ENCODE measurements around the gene BOLA3. TPM values are rescaled to one million over a fixed set of nuclear protein-coding genes. Genes with fewer than 3 reads are reported as not detected.

BOLA3 gene
- polyA plus RNA-seq, 1 donor from 2014 or later = 89.1 TPM

DNA sequence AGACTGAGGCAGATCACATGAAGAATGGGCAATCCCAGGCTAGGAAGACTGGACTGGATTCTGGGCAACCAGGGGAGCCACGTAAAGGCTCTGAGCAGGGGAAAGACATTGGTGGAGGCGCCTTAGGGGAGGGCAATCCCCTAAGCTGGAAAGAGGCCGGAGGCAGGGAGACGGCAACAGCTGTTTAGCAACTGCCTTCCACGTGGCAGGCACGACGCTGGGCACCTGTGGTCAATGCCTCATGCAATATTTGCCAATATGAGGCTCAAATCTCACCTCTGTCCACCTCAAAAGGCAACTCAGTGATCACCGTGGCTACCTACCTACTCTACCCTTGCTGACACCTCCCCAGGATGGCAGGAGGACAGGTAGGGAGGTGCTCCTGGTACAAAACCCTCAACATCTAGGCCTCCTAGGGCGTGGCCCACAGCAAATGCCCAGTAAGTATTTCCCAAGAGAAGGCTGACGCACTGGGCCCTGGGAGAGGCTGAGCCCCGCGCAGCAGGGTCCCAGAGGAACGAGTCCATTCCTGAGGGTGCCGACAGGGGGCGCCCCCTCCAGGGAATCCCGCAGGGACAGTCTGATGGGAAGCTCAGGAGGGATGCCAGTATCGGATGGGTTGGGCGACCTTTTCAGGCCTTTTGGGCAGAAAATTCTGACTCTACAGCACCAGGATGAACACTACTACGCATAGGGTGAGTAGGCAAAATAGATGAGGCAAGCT, 8.9 kb downstream of the BOLA3 start:
- no peaks in the 10 kb centered on the region for H3F3A ChIP-seq (ENCODE audit: insufficient read depth, low read length, poor library complexity, severe bottlenecking)
- H3K9me3 ChIP-seq (ENCODE audit: low read length) = no peaks in the 10 kb centered on the region
- TF ChIP-seq, protein P1, sequence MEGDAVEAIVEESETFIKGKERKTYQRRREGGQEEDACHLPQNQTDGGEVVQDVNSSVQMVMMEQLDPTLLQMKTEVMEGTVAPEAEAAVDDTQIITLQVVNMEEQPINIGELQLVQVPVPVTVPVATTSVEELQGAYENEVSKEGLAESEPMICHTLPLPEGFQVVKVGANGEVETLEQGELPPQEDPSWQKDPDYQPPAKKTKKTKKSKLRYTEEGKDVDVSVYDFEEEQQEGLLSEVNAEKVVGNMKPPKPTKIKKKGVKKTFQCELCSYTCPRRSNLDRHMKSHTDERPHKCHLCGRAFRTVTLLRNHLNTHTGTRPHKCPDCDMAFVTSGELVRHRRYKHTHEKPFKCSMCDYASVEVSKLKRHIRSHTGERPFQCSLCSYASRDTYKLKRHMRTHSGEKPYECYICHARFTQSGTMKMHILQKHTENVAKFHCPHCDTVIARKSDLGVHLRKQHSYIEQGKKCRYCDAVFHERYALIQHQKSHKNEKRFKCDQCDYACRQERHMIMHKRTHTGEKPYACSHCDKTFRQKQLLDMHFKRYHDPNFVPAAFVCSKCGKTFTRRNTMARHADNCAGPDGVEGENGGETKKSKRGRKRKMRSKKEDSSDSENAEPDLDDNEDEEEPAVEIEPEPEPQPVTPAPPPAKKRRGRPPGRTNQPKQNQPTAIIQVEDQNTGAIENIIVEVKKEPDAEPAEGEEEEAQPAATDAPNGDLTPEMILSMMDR (IDR thresholded peaks at IDR 0.05; ENCODE audit: poor library complexity, severe bottlenecking) = no peak
- TF ChIP-seq TAF1 (IDR thresholded peaks at IDR 0.05; ENCODE audit: low read depth) = no peak
- TF ChIP-seq RAD21 (conservative IDR thresholded peaks at IDR 0.05) = no peak
- TF ChIP-seq POLR2AphosphoS5 (IDR thresholded peaks at IDR 0.05) = no peak
- TF ChIP-seq, protein P2, sequence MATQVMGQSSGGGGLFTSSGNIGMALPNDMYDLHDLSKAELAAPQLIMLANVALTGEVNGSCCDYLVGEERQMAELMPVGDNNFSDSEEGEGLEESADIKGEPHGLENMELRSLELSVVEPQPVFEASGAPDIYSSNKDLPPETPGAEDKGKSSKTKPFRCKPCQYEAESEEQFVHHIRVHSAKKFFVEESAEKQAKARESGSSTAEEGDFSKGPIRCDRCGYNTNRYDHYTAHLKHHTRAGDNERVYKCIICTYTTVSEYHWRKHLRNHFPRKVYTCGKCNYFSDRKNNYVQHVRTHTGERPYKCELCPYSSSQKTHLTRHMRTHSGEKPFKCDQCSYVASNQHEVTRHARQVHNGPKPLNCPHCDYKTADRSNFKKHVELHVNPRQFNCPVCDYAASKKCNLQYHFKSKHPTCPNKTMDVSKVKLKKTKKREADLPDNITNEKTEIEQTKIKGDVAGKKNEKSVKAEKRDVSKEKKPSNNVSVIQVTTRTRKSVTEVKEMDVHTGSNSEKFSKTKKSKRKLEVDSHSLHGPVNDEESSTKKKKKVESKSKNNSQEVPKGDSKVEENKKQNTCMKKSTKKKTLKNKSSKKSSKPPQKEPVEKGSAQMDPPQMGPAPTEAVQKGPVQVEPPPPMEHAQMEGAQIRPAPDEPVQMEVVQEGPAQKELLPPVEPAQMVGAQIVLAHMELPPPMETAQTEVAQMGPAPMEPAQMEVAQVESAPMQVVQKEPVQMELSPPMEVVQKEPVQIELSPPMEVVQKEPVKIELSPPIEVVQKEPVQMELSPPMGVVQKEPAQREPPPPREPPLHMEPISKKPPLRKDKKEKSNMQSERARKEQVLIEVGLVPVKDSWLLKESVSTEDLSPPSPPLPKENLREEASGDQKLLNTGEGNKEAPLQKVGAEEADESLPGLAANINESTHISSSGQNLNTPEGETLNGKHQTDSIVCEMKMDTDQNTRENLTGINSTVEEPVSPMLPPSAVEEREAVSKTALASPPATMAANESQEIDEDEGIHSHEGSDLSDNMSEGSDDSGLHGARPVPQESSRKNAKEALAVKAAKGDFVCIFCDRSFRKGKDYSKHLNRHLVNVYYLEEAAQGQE (IDR thresholded peaks at IDR 0.05; ENCODE audit: borderline replicate concordance) = no peak
- no peak for TF ChIP-seq EZH2 (IDR thresholded peaks at IDR 0.05; ENCODE audit: borderline replicate concordance, insufficient read depth, low read length, poor library complexity, severe bottlenecking)
- TF ChIP-seq EP300 (conservative IDR thresholded peaks at IDR 0.05; ENCODE audit: poor library complexity, severe bottlenecking) = no peak
- TF ChIP-seq MXI1 (conservative IDR thresholded peaks at IDR 0.05; ENCODE audit: poor library complexity, severe bottlenecking) = no peak
- TF ChIP-seq SMC3 (conservative IDR thresholded peaks at IDR 0.05; ENCODE audit: poor library complexity) = no peak
- no peak overlapping the region for H2AFZ ChIP-seq (ENCODE audit: low read depth, low read length)
- no peaks in the 10 kb centered on the region for H3K79me2 ChIP-seq (replicated peaks; ENCODE audit: insufficient read depth, low read length)
- no peak overlapping the region for H3K9ac ChIP-seq (ENCODE audit: low read length)
- no peak overlapping the region for H3K4me3 ChIP-seq (ENCODE audit: low read length)
- H3K36me3 ChIP-seq (ENCODE audit: insufficient read depth, low read length) = no peaks in the 10 kb centered on the region
- H3K4me2 ChIP-seq (ENCODE audit: low read length) = no peak overlapping the region
- no peaks in the 10 kb centered on the region for H4K20me1 ChIP-seq (ENCODE audit: insufficient read depth)
- no peak overlapping the region for H3K27ac ChIP-seq (ENCODE audit: low read length)
- no peaks in the 10 kb centered on the region for H3K9me2 ChIP-seq (ENCODE audit: insufficient read depth, low read length)
- no peaks in the 10 kb centered on the region for H3K27me3 ChIP-seq (ENCODE audit: insufficient read depth, low read depth, low read length)

DNA sequence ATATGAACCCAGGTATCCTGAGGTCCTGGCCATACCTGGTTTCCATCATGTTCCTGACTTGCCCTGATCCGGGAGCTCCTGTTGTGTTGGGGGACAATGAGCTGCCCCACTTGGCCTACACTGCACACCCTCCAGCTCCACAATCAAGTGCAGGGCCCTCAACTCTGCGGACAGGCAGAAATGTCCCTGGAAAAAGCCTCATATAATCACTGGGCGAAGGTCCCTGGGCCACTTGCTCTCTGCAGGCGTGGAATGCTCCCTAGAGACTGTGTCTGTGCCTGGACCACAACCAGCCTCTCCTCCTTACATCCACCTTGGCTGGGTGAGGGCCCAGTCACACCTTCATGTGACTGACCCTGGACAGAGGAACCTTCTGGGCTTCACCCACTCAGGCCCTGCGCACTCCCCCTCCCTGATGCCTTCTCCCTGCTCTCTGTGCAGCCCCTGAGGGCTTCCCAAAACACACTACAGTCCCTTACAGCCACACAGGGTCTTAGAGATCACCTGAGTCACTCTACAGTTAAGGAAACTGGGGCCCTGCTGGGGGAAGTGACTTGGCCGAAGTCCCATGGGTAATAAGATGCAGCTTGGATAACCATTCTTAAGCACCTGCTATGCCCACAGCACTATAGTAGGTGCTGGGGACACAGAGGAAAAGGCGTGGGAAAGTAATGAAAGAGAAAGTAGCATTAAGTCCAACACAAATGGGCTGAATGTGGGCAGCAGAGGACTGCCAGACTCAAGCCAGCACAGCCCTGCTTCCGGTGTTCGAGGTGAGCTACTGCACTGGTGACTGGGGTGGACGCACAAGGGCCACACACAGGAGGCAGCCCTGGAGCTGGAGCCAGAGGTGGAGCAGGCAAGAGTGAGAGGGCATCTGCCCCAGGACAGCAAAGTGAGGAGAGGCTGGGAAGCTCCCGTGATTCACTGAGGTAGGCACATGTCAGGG, 9.8 kb downstream of the BOLA3 start:
- Histone ChIP-seq H3K9ac (ENCODE audit: low read length) (no peak overlapping the region), H3K9me3 (ENCODE audit: low read length) (no peaks in the 10 kb centered on the region), H3K36me3 (ENCODE audit: insufficient read depth, low read length) (no peaks in the 10 kb centered on the region), H2AFZ (ENCODE audit: low read depth, low read length) (no peak overlapping the region), H4K20me1 (ENCODE audit: insufficient read depth) (no peaks in the 10 kb centered on the region), H3K27ac (ENCODE audit: low read length) (no peak overlapping the region), H3K9me2 (ENCODE audit: insufficient read depth, low read length) (no peaks in the 10 kb centered on the region), H3K79me2 (replicated peaks; ENCODE audit: insufficient read depth, low read length) (no peaks in the 10 kb centered on the region), H3F3A (ENCODE audit: insufficient read depth, low read length, poor library complexity, severe bottlenecking) (no peaks in the 10 kb centered on the region), H3K4me2 (ENCODE audit: low read length) (no peak overlapping the region), H3K27me3 (ENCODE audit: insufficient read depth, low read depth, low read length) (no peaks in the 10 kb centered on the region), H3K4me3 (ENCODE audit: low read length) (no peak overlapping the region)
- TF ChIP-seq, protein P2 (IDR thresholded peaks at IDR 0.05; ENCODE audit: borderline replicate concordance) = no peak
- TF ChIP-seq POLR2AphosphoS5 (IDR thresholded peaks at IDR 0.05) = no peak
- no peak for TF ChIP-seq RAD21 (conservative IDR thresholded peaks at IDR 0.05)
- no peak for TF ChIP-seq EZH2 (IDR thresholded peaks at IDR 0.05; ENCODE audit: borderline replicate concordance, insufficient read depth, low read length, poor library complexity, severe bottlenecking)
- no peak for TF ChIP-seq SMC3 (conservative IDR thresholded peaks at IDR 0.05; ENCODE audit: poor library complexity)
- no peak for TF ChIP-seq EP300 (conservative IDR thresholded peaks at IDR 0.05; ENCODE audit: poor library complexity, severe bottlenecking)
- TF ChIP-seq TAF1 (IDR thresholded peaks at IDR 0.05; ENCODE audit: low read depth) = no peak
- TF ChIP-seq MXI1 (conservative IDR thresholded peaks at IDR 0.05; ENCODE audit: poor library complexity, severe bottlenecking) = no peak
- TF ChIP-seq, protein P1 (IDR thresholded peaks at IDR 0.05; ENCODE audit: poor library complexity, severe bottlenecking) = no peak
